Naive thymus-derived CD4-positive, alpha-beta T cell (primary cell): ENCODE measurements around the gene BUD13. TPM values are rescaled to one million over a fixed set of nuclear protein-coding genes. Genes with fewer than 3 reads are reported as not detected.

Source experiments
- ATAC-seq: fragments of 150-1000 bp; cut with Tn5 transposase; 2 replicates; pipeline ENCODE4 v1.10.0; 2021; ENCODE audit warnings: mild to moderate bottlenecking, moderate library complexity
- CTCF ChIA-PET: fragments of 350-600 bp; sonication (Branson Sonifier 250); formaldehyde crosslinking; loops from one replicate; lab custom pipeline; 2021; ENCODE audit warnings: antibody characterized with exemption; lab: Charles Lee
- POLR2A ChIA-PET: fragments of 350-600 bp; sonication (Branson Sonifier 250); formaldehyde crosslinking; loops from one replicate; lab custom pipeline; 2021; ENCODE audit warnings: antibody characterized with exemption, inconsistent platforms; lab: Charles Lee
- DNase-seq, 9 donors: peaks; one replicate each; pipeline versions ENCODE4 v3.0.0 to v3.0.0-alpha.2; 2020 to 2022; ENCODE audit warnings: mixed read lengths in 1 of 9
- H3K27ac ChIP-seq: one replicate; pipeline ENCODE4 v1.7.0; 2013; ENCODE audit warnings: mild to moderate bottlenecking, low read depth, low read length, moderate library complexity
- H3K27me3 ChIP-seq, 2 donors: one replicate each; pipeline ENCODE4 v1.7.0; 2013; ENCODE audit warnings: low read length in 2 of 2, mild to moderate bottlenecking in 2 of 2, moderate library complexity in 2 of 2; ENCODE audit not compliant: control insufficient read depth in 2 of 2, insufficient read depth in 2 of 2
- H3K36me3 ChIP-seq, 3 experiments: 1 replicate in 2 of 3; 2 replicates in 1 of 3; pipeline ENCODE4 v1.7.0; 2013; ENCODE audit warnings: low read length in 3 of 3, mild to moderate bottlenecking in 3 of 3, moderate library complexity in 1 of 3; ENCODE audit not compliant: insufficient read depth in 3 of 3, control insufficient read depth in 2 of 3
- H3K4me1 ChIP-seq, 2 donors: one replicate each; pipeline ENCODE4 v1.7.0; 2013; ENCODE audit warnings: low read length in 2 of 2, mild to moderate bottlenecking in 2 of 2, moderate library complexity in 1 of 2; ENCODE audit not compliant: control insufficient read depth in 2 of 2, insufficient read depth in 2 of 2
- H3K4me3 ChIP-seq: 2 replicates; pipeline ENCODE4 v1.7.0; 2013; ENCODE audit warnings: mild to moderate bottlenecking, low read length
- H3K9me3 ChIP-seq, 3 experiments: 1 replicate in 2 of 3; 2 replicates in 1 of 3; pipeline ENCODE4 v1.7.0; 2013; ENCODE audit warnings: low read length in 3 of 3; ENCODE audit not compliant: control insufficient read depth in 2 of 3
- H3K27ac Mint-ChIP-seq, 9 donors: one replicate each; pipeline ENCODE4 v1.8.0; 2020 to 2022; ENCODE audit warnings: mixed read lengths in 9 of 9, mild to moderate bottlenecking in 8 of 9, moderate library complexity in 5 of 9, inconsistent platforms in 2 of 9
- H3K27me3 Mint-ChIP-seq, 5 donors: one replicate each; pipeline ENCODE4 v1.8.0; 2021 to 2022; ENCODE audit warnings: mixed read lengths in 5 of 5, mild to moderate bottlenecking in 1 of 5
- H3K36me3 Mint-ChIP-seq, 5 donors: one replicate each; pipeline ENCODE4 v1.8.0; 2020 to 2022; ENCODE audit warnings: mixed read lengths in 5 of 5, mild to moderate bottlenecking in 3 of 5, inconsistent platforms in 1 of 5
- H3K4me1 Mint-ChIP-seq, 7 donors: one replicate each; pipeline ENCODE4 v1.8.0; 2020 to 2022; ENCODE audit warnings: mixed read lengths in 7 of 7, mild to moderate bottlenecking in 3 of 7, inconsistent platforms in 1 of 7
- H3K4me3 Mint-ChIP-seq, 10 donors: one replicate each; pipeline ENCODE4 v1.8.0; 2020 to 2022; ENCODE audit warnings: mild to moderate bottlenecking in 10 of 10, mixed read lengths in 10 of 10, moderate library complexity in 6 of 10, inconsistent platforms in 2 of 10
- H3K9me3 Mint-ChIP-seq, 11 donors: one replicate each; pipeline ENCODE4 v1.8.0; 2020 to 2022; ENCODE audit warnings: mixed read lengths in 11 of 11, mild to moderate bottlenecking in 4 of 11, inconsistent platforms in 1 of 11, moderate library complexity in 1 of 11
- intact Hi-C, 2 donors: fragments of 100-400 bp; cut with micrococcal nuclease; formaldehyde crosslinking; loops; one replicate each; pipeline ENCODE4 v1.15.1; 2023
- polyA plus RNA-seq, 2 donors: library from polyadenylated mRNA; unstranded; fragments of 300-500 nt; fragmentation: Illumina TruSeq; gene quantifications; one replicate each; pipeline ENCODE4 v1.2.3, GENCODE V29; 2021
- total RNA-seq, 6 experiments: library from RNA in 5 of 6; stranded (reverse) in 5 of 6; gene quantifications; 1 replicate in 5 of 6; 2 replicates in 1 of 6; pipeline ENCODE4 v1.2.3 and lab custom pipeline; 2021 to 2026

The BUD13 gene
- total and polyA plus RNA-seq, 7 experiments from 2014 or later, result 9.4 to 32.0 (median 20.3) TPM

GRCh38 chr11:116710762-116711161, 62.0 kb downstream of the BUD13 start:
- Mint-ChIP-seq H3K36me3 (no peaks in the 10 kb centered on the region), H3K4me3 (no peak overlapping the region), H3K9me3 (no peaks in the 10 kb centered on the region), H3K27ac (no peak overlapping the region), H3K27me3 (peaks cover 20 to 41% (median 23%) of the 10 kb centered on the region in 5 donors), H3K4me1 (no peaks in the 10 kb centered on the region)
- Histone ChIP-seq H3K36me3 (no peaks in the 10 kb centered on the region), H3K9me3 (no peaks in the 10 kb centered on the region), H3K27me3 (no peaks in the 10 kb centered on the region), H3K4me3 (no peak overlapping the region), H3K4me1 (no peaks in the 10 kb centered on the region), H3K27ac (no peak overlapping the region)
- ChIA-PET POLR2A (no interaction called here), CTCF (no interaction called here)
- intact Hi-C loops, result no loop called here
- DNase-seq (no peak), ATAC-seq (no peak)

DNA sequence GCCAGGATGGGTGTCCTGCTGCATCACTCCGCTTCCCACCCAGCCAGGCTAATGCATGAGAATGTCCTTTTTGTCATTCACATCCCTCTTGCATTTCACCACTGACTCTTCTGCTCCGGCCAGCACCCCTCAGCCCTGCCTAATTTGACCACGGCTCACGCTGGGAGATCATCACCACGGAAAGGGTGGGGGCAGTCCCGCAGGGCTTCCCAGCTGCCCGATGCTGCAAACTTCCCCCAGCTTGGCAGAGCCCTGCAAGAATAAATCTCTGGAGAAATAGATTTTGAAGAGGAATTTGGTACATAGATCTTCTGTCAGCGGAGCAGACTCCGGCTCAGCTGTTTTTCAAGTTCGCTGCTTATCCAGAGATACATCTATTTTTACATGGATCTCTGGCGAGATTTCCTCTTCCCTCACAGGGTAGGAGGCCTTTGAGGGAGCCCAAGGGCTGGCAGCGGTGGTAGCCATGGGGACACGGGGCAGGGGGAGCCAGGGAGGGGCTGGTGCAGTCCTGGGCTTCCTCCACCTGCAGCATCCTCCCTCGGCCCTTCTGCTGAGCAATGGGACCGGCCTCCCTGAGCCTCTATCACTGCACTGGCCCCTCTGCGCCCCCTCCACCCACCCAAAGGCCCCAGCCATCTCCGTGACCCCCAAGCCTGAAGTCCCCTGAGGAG, 62.6 kb downstream of the BUD13 start:
- no peaks in the 10 kb centered on the region for H3K27me3 ChIP-seq
- ChIA-PET CTCF (no interaction called here), POLR2A (no interaction called here)
- no peak overlapping the region for H3K27ac ChIP-seq
- Mint-ChIP-seq H3K4me1 (no peaks in the 10 kb centered on the region), H3K4me3 (no peak overlapping the region), H3K9me3 (no peaks in the 10 kb centered on the region), H3K27me3 (peaks cover 23 to 44% (median 26%) of the 10 kb centered on the region in 5 donors), H3K27ac (no peak overlapping the region), H3K36me3 (no peaks in the 10 kb centered on the region)
- no peaks in the 10 kb centered on the region for H3K36me3 ChIP-seq
- H3K4me3 ChIP-seq, result no peak overlapping the region
- DNase-seq (no peak), ATAC-seq (no peak)
- H3K4me1 ChIP-seq, result no peaks in the 10 kb centered on the region
- intact Hi-C loops, result no loop called here
- no peaks in the 10 kb centered on the region for H3K9me3 ChIP-seq

DNA sequence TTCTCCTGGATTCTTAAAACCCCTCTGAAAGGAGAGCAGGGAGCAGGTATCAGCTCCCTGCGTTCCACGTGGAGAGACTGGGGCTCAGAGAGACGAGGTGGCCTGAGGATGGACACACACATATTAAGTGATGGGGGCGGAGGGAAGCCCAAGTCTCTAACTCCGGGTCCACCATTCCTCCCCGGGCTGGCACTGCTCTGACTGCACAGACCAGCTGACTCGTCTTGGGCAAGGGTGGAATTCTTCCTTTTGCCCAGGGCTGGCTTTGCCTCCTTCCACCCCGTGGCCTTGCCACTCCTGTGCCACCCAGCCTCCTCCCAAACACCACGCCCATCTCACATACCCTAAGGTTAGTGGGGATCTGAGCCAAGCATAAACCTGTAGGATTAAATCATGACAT, 65.0 kb downstream of the BUD13 start:
- Histone ChIP-seq H3K4me3 (no peak overlapping the region), H3K27me3 (no peaks in the 10 kb centered on the region), H3K4me1 (no peaks in the 10 kb centered on the region), H3K36me3 (no peaks in the 10 kb centered on the region), H3K9me3 (no peaks in the 10 kb centered on the region), H3K27ac (no peak overlapping the region)
- ATAC-seq, result no peak
- DNase-seq, result no peak
- CTCF ChIA-PET, result no interaction called here
- Mint-ChIP-seq H3K36me3 (no peaks in the 10 kb centered on the region), H3K9me3 (no peaks in the 10 kb centered on the region), H3K4me3 (no peak overlapping the region), H3K27ac (no peak overlapping the region), H3K4me1 (no peaks in the 10 kb centered on the region), H3K27me3 (peaks cover 24 to 37% (median 33%) of the 10 kb centered on the region in 5 donors)
- intact Hi-C loops, result no loop called here
- POLR2A ChIA-PET, result no interaction called here

DNA sequence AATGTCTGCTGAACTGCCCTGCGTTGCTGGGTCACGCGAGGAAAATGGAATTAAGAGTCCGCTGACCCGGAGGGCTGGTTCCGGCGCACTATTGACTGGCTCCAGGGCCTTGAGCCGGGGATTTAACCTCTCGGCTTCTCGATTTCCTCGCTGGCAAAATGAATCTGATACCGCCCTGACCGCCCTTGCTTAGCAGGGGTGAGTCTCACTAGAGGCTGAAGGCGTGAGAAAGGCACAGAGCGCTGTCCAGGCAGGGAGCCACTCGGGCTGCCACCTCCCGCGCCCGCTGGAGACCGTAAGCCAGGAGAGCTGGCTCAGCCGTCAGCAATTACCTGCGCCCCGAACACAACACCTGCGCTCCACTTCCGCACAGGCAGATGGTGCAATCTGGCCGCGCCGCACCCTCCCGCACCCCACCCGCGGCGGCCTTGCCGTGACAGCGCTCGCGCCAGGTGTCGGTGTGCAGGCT, 65.6 kb downstream of the BUD13 start:
- Mint-ChIP-seq H3K4me3 (no peak overlapping the region), H3K36me3 (no peaks in the 10 kb centered on the region), H3K4me1 (no peaks in the 10 kb centered on the region), H3K27me3 (peaks cover 20 to 33% (median 32%) of the 10 kb centered on the region in 5 donors), H3K9me3 (no peaks in the 10 kb centered on the region), H3K27ac (no peak overlapping the region)
- intact Hi-C loops, result no loop called here
- Histone ChIP-seq H3K9me3 (no peaks in the 10 kb centered on the region), H3K4me3 (no peak overlapping the region), H3K27me3 (no peaks in the 10 kb centered on the region), H3K27ac (no peak overlapping the region), H3K36me3 (no peaks in the 10 kb centered on the region), H3K4me1 (no peaks in the 10 kb centered on the region)
- ChIA-PET POLR2A (no interaction called here), CTCF (no interaction called here)
- DNase-seq (no peak), ATAC-seq (no peak)

GRCh38 chr11:116703421-116703820, 69.4 kb downstream of the BUD13 start:
- CTCF ChIA-PET, result no interaction called here
- Mint-ChIP-seq H3K27ac (no peak overlapping the region), H3K4me3 (no peak overlapping the region), H3K4me1 (no peaks in the 10 kb centered on the region), H3K9me3 (no peaks in the 10 kb centered on the region), H3K36me3 (no peaks in the 10 kb centered on the region), H3K27me3 (peaks cover 5 to 21% (median 16%) of the 10 kb centered on the region in 5 donors)
- Histone ChIP-seq H3K36me3 (no peaks in the 10 kb centered on the region), H3K27me3 (no peaks in the 10 kb centered on the region), H3K4me1 (no peaks in the 10 kb centered on the region), H3K27ac (no peak overlapping the region), H3K9me3 (no peaks in the 10 kb centered on the region), H3K4me3 (no peak overlapping the region)
- POLR2A ChIA-PET, result no interaction called here
- intact Hi-C loops, result no loop called here
- DNase-seq (no peak), ATAC-seq (no peak)

GRCh38 chr11:116702772-116703385, 69.9 kb downstream of the BUD13 start:
- H3K36me3 ChIP-seq, result no peaks in the 10 kb centered on the region
- no peak overlapping the region for H3K4me3 ChIP-seq
- H3K9me3 ChIP-seq, result no peaks in the 10 kb centered on the region
- no peaks in the 10 kb centered on the region for H3K4me1 ChIP-seq
- H3K4me1 Mint-ChIP-seq, result no peaks in the 10 kb centered on the region
- H3K27me3 ChIP-seq, result no peaks in the 10 kb centered on the region
- H3K27me3 Mint-ChIP-seq, result peaks cover 5 to 19% (median 17%) of the 10 kb centered on the region in 5 donors
- intact Hi-C loops, result no loop called here
- no peaks in the 10 kb centered on the region for H3K9me3 Mint-ChIP-seq
- no peak overlapping the region for H3K4me3 Mint-ChIP-seq
- H3K27ac ChIP-seq, result no peak overlapping the region
- no peaks in the 10 kb centered on the region for H3K36me3 Mint-ChIP-seq
- H3K27ac Mint-ChIP-seq, result no peak overlapping the region
- POLR2A ChIA-PET, result no interaction called here
- no peak for DNase-seq
- CTCF ChIA-PET, result no interaction called here
- no peak for ATAC-seq

GRCh38 chr11:116701876-116702275, 70.9 kb downstream of the BUD13 start:
- ATAC-seq, result no peak
- CTCF ChIA-PET, result interaction anchor here (0.6 kb wide), 1 partner anchor 10 kb away, joined by 3 read pairs; no protein-coding TSS in a partner anchor

More at GRCh38 chr11:116701876-116702275, 70.9 kb downstream of the BUD13 start:
- Histone ChIP-seq H3K27ac (no peak overlapping the region), H3K4me1 (no peaks in the 10 kb centered on the region), H3K9me3 (no peaks in the 10 kb centered on the region), H3K27me3 (no peaks in the 10 kb centered on the region), H3K36me3 (no peaks in the 10 kb centered on the region), H3K4me3 (no peak overlapping the region)
- peaks cover 5 to 16% (median 14%) of the 10 kb centered on the region in 5 donors for H3K27me3 Mint-ChIP-seq
- H3K9me3 Mint-ChIP-seq, result no peaks in the 10 kb centered on the region
- POLR2A ChIA-PET, result no interaction called here
- intact Hi-C loops, result no loop called here
- H3K4me3 Mint-ChIP-seq, result no peak overlapping the region
- no peaks in the 10 kb centered on the region for H3K4me1 Mint-ChIP-seq
- no peak overlapping the region for H3K27ac Mint-ChIP-seq
- no peak for DNase-seq
- no peaks in the 10 kb centered on the region for H3K36me3 Mint-ChIP-seq
